GM12878 (cell line): ENCODE data around the gene ANXA8L1. TPM values are rescaled to one million over a fixed set of nuclear protein-coding genes. Genes with fewer than 3 reads are reported as not detected.
A peak's percentile ranks its signal among the peaks of the same experiment; 100 is the strongest.
"Not testable (repeated sequence)": the region's sequence is repeated elsewhere in the genome, so short reads cannot be mapped to it uniquely, and the experiment has no call there.

Source experiments
- ATAC-seq: fragments of 200-7000 bp; cut with Tn5 transposase; 3 replicates; pipeline ENCODE4 v1.9.1; 2020; ENCODE audit warnings: mild to moderate bottlenecking, moderate library complexity
- BruUV-seq: library from RNA; stranded (reverse); fragments of 400-500 nt; replicated peaks from 2 replicates; lab custom pipeline; 2021; lab: Mats Ljungman, UMichigan
- CTCF ChIA-PET: fragments of 300-600 bp; sonication (Branson Sonifier 250); formaldehyde crosslinking; extraction: SDS; loops from one replicate; lab custom pipeline; 2021; ENCODE audit warnings: inconsistent platforms; lab: Yijun Ruan, JAX
- POLR2A ChIA-PET: fragments of 350-600 bp; formaldehyde crosslinking; extraction: SDS; loops from one replicate; lab custom pipeline; 2021; ENCODE audit warnings: inconsistent platforms; lab: Charles Lee
- RAD21 ChIA-PET: fragments of 300-600 bp; sonication (Branson Sonifier 250); formaldehyde crosslinking; loops from one replicate; lab custom pipeline; 2023; ENCODE audit warnings: antibody characterized with exemption; ENCODE audit not compliant: unreplicated experiment; lab: Charles Lee
- SMC1A ChIA-PET: fragments of 300-600 bp; sonication (Branson Sonifier 250); formaldehyde crosslinking; loops from one replicate; lab custom pipeline; 2023; ENCODE audit not compliant: unreplicated experiment, uncharacterized antibody; lab: Charles Lee
- DNase-seq: peaks from one replicate; pipeline ENCODE4 v3.0.0-alpha.2; 2011; ENCODE audit warnings: low read depth, low spot score
- FAIRE-seq: peaks from 3 replicates; lab custom pipeline; 2011; peaks lifted over from hg19 to GRCh38; lab: Jason Lieb, UNC
- H2AFZ ChIP-seq: 2 replicates; pipeline ENCODE4 v1.6.0; 2011; ENCODE audit warnings: low read depth, low read length, control low read depth; ENCODE audit not compliant: control insufficient read depth
- H3K27ac ChIP-seq: 2 replicates; pipeline ENCODE4 v1.5.1; 2011; ENCODE audit warnings: control low read depth; ENCODE audit not compliant: control insufficient read depth, insufficient read depth
- H3K27me3 ChIP-seq, 2 experiments: replicated peaks in 1 of 2; 2 replicates each; pipeline versions ENCODE4 v1.6.0 to v1.6.1; 2011; ENCODE audit warnings: low read length in 1 of 2; ENCODE audit not compliant: control insufficient read depth in 2 of 2, insufficient read depth in 2 of 2
- H3K36me3 ChIP-seq, 2 experiments: 2 replicates each; pipeline ENCODE4 v1.5.1; 2011; ENCODE audit warnings: low read length in 1 of 2; ENCODE audit not compliant: control insufficient read depth in 2 of 2, insufficient read depth in 2 of 2
- H3K4me1 ChIP-seq: 2 replicates; pipeline ENCODE4 v1.6.1; 2011; ENCODE audit warnings: mild to moderate bottlenecking, low read length, moderate library complexity, mixed read lengths; ENCODE audit not compliant: control insufficient read depth, insufficient read depth
- H3K4me2 ChIP-seq: 2 replicates; pipeline ENCODE4 v1.6.0; 2011; ENCODE audit warnings: control low read depth; ENCODE audit not compliant: control insufficient read depth, insufficient read depth
- H3K4me3 ChIP-seq: fragments of 200-600 bp; sonication (generic); 2 replicates; pipeline ENCODE4 v1.5.1; 2016
- H3K79me2 ChIP-seq: 2 replicates; pipeline ENCODE4 v1.6.0; 2011; ENCODE audit warnings: low read length; ENCODE audit not compliant: control insufficient read depth, insufficient read depth
- H3K9ac ChIP-seq: 2 replicates; pipeline ENCODE4 v1.8.0; 2011; ENCODE audit warnings: low read length, control low read depth, mixed read lengths; ENCODE audit not compliant: control insufficient read depth, insufficient read depth
- H3K9me3 ChIP-seq: replicated peaks from 3 replicates; pipeline ENCODE4 v1.5.1; 2011; ENCODE audit warnings: mild to moderate bottlenecking, low read length; ENCODE audit not compliant: control insufficient read depth, insufficient read depth
- H4K20me1 ChIP-seq: 2 replicates; pipeline ENCODE4 v1.6.0; 2011; ENCODE audit not compliant: control insufficient read depth, insufficient read depth
- WGBS: methylation state at CpG from one replicate; pipeline ENCODE4 v1.1.6; 2016; ENCODE audit warnings: low lambda C conversion rate; ENCODE audit not compliant: insufficient replicate concordance, insufficient coverage; ENCODE audit errors: missing lambda C conversion rate; 5-methylcytosine and 5-hydroxymethylcytosine counted together
- in situ Hi-C: fragments of 300-500 bp; cut with MboI; formaldehyde crosslinking; loops from 9 replicates; pipeline ENCODE4 v1.14.3; 2018; ENCODE audit warnings: mixed read lengths
- intact Hi-C: fragments of 100-400 bp; cut with micrococcal nuclease; formaldehyde crosslinking; loops from one replicate; pipeline ENCODE4 v1.14.2; 2022; ENCODE audit not compliant: unreplicated experiment
- polyA plus RNA-seq, 11 experiments: library from polyadenylated mRNA; depleted of rRNA in 4 of 11; unstranded in 6 of 11; stranded (reverse) in 5 of 11; fragments of >200 nt; fragmentation: Nextera tagmentation in 4 of 11; fragmentation: Illumina TruSeq in 1 of 11; extraction: Ambion mirVana in 4 of 11; extraction: Trizol in 1 of 11; gene quantifications; 1 replicate in 1 of 11; 2 replicates in 10 of 11; pipeline versions ENCODE4 v1.2.1 to v1.2.3, GENCODE V29; 2011 to 2016; ENCODE audit warnings: inconsistent platforms in 2 of 11, missing spikeins in 2 of 11, low read depth in 1 of 11
- total RNA-seq, 4 experiments: library from RNA; depleted of rRNA in 3 of 4; stranded (reverse); fragments of >200 nt in 3 of 4; fragmentation: Illumina TruSeq in 1 of 4; extraction: Trizol in 1 of 4; gene quantifications; 2 replicates each; pipeline versions ENCODE4 v1.2.1 to v1.2.3, GENCODE V29; 2013 to 2021

The ANXA8L1 gene
- total and polyA plus RNA-seq, 10 of the 15 experiments (the other 5 are each of a cell fraction or from before 2014, with no cell fraction given) = 0.04 to 0.49 (median 0.22) TPM; not detected in 3

GRCh38 chr10:46385858-46386257 is 10.3 kb downstream of the ANXA8L1 start:
- H2AFZ ChIP-seq, FAIRE-seq, BruUV-seq, POLR2A ChIA-PET, H3K27ac ChIP-seq, H3K27me3 ChIP-seq, H3K79me2 ChIP-seq, intact Hi-C loops, H3K4me3 ChIP-seq, H3K9ac ChIP-seq, H3K4me2 ChIP-seq, H4K20me1 ChIP-seq, ATAC-seq, CTCF ChIA-PET, H3K4me1 ChIP-seq, H3K36me3 ChIP-seq, SMC1A ChIA-PET, in situ Hi-C loops, RAD21 ChIA-PET, H3K9me3 ChIP-seq, DNase-seq: not testable (repeated sequence)
- WGBS = no CpG with 5 or more reads among the region's 7 CpGs

DNA sequence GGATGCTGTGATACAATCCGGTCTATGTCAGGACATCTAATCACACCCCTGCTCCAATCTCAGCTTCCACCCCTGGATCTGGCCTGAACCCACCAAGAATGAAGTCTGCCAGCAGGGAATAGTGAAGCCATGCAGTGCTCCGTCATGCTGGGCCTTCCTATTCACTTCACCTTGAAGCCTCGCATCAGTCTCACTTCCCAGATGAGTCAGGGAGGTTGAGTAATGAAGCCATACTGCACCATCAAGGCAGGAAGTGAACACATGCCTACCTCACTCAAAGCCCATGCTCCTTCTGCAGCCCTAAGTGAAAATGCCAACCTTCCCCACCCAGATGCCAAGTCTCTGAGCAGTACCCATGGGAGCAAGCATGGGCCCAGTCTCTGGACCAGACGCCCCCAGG is 11.1 kb downstream of the ANXA8L1 start:
- in situ Hi-C loops, SMC1A ChIA-PET, H3K79me2 ChIP-seq, H3K9ac ChIP-seq, H3K4me3 ChIP-seq, CTCF ChIA-PET, H2AFZ ChIP-seq, H3K9me3 ChIP-seq, H3K4me2 ChIP-seq, H3K27ac ChIP-seq, FAIRE-seq, intact Hi-C loops, H3K36me3 ChIP-seq, BruUV-seq, RAD21 ChIA-PET, DNase-seq, H3K4me1 ChIP-seq, H3K27me3 ChIP-seq, POLR2A ChIA-PET, H4K20me1 ChIP-seq: not testable (repeated sequence)
- peak; percentile 56 for ATAC-seq
- WGBS = no CpG with 5 or more reads among the region's 4 CpGs

GRCh38 chr10:46387309-46387902 is 11.8 kb downstream of the ANXA8L1 start:
- RAD21 ChIA-PET, H3K9ac ChIP-seq, H3K9me3 ChIP-seq, FAIRE-seq, H3K4me2 ChIP-seq, BruUV-seq, H4K20me1 ChIP-seq, SMC1A ChIA-PET, H3K36me3 ChIP-seq, H3K4me1 ChIP-seq, intact Hi-C loops, in situ Hi-C loops, H3K27ac ChIP-seq, ATAC-seq, H3K79me2 ChIP-seq, H2AFZ ChIP-seq, H3K27me3 ChIP-seq, DNase-seq, H3K4me3 ChIP-seq, POLR2A ChIA-PET, CTCF ChIA-PET: not testable (repeated sequence)
- no CpG with 5 or more reads among the region's 11 CpGs for WGBS

- H3K9me3 ChIP-seq, H3K36me3 ChIP-seq, H3K27me3 ChIP-seq, H3K79me2 ChIP-seq, in situ Hi-C loops, CTCF ChIA-PET, ATAC-seq, DNase-seq, FAIRE-seq, H3K4me1 ChIP-seq, BruUV-seq, intact Hi-C loops, H3K4me3 ChIP-seq, POLR2A ChIA-PET, H3K9ac ChIP-seq, H3K4me2 ChIP-seq, H3K27ac ChIP-seq, SMC1A ChIA-PET, H4K20me1 ChIP-seq, H2AFZ ChIP-seq, RAD21 ChIA-PET: not testable (repeated sequence)
- WGBS = 30% methylated on average over 2 of the region's 6 CpGs
These were observed 15.8 kb downstream of the ANXA8L1 start for GRCh38 chr10:46391422-46391821.
